Measurements from ENCODE around the gene LRCOL1.

The LRCOL1 gene

DNA sequence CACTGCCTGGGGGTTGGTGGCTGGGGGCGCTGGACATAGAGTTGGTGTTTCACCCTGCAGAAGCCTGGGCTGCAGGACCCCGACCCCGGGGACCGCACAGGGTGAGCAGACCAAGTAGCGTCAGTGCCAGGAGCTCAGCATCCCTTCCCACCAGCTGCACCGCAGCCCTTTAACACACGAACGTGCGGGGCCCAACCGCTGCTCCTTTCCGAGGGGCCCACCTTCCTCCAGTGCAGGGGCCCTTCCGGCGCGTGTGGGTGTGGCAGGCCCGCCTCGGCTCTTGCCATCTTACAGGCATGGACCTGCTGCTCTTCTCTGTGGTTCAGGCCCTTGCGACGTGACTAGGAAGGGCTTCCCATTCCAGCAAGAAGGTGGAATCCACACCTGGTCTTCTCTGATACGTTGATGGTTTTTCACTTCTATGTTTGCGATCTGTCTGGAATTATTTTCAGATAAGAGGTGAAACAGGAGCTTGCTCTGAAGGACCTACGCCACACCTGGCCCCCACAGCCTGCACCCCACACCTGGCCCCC is 47.8 kb downstream of the LRCOL1 start:
- TF ChIP-seq, protein P1, sequence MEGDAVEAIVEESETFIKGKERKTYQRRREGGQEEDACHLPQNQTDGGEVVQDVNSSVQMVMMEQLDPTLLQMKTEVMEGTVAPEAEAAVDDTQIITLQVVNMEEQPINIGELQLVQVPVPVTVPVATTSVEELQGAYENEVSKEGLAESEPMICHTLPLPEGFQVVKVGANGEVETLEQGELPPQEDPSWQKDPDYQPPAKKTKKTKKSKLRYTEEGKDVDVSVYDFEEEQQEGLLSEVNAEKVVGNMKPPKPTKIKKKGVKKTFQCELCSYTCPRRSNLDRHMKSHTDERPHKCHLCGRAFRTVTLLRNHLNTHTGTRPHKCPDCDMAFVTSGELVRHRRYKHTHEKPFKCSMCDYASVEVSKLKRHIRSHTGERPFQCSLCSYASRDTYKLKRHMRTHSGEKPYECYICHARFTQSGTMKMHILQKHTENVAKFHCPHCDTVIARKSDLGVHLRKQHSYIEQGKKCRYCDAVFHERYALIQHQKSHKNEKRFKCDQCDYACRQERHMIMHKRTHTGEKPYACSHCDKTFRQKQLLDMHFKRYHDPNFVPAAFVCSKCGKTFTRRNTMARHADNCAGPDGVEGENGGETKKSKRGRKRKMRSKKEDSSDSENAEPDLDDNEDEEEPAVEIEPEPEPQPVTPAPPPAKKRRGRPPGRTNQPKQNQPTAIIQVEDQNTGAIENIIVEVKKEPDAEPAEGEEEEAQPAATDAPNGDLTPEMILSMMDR (IDR thresholded peaks at IDR 0.05; ENCODE audit: borderline replicate concordance, insufficient read depth, low read depth, low read length) = no peak

DNA sequence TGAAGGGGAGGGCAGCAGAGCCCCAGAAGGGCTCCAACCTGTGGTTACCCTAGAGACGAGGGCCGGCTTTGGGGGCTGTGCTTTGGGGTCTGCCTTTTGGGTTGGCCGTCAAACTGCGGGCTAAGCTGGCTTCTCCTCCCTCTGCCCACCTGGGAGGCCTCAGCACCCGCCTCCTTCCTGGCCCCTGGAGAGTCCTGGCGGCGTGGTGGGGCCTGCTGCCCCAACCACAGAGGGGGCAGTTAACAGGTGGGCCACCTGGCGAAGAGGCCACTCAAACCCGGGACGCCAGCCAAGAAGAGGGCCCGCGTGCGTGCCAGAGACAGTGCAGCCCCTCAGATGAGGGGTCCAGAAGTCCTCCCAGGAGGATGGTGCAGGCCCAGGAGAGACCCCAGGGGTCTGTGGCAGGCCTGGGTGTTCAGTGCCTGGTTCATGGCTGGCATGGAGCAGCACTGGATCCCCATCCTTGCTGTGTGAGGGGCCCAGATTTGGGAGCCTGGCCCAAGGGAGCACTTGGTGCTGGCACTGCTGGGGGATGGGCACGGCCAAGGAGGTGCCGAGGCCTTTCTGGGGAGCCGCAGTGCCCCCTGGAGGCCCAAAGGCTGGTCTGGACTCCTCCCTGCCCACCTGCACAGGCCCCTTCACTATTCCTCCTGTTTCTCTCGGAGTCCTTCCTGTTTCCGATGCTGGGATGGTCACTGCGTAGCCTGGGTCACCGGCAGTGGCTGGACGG is 48.8 kb downstream of the LRCOL1 start:
- TF ChIP-seq, protein P1 (IDR thresholded peaks at IDR 0.05; ENCODE audit: borderline replicate concordance, insufficient read depth, low read depth, low read length) = peak; percentile 59; the same call in 1 of the 2 replicates
- H3K4me3 ChIP-seq (ENCODE audit: low read depth, low read length) = peak overlapping the region; percentile 86

More for the DNA sequence above, 47.8 kb downstream of the LRCOL1 start:
- no peak overlapping the region for H3K4me3 ChIP-seq (ENCODE audit: low read depth, low read length)

DNA sequence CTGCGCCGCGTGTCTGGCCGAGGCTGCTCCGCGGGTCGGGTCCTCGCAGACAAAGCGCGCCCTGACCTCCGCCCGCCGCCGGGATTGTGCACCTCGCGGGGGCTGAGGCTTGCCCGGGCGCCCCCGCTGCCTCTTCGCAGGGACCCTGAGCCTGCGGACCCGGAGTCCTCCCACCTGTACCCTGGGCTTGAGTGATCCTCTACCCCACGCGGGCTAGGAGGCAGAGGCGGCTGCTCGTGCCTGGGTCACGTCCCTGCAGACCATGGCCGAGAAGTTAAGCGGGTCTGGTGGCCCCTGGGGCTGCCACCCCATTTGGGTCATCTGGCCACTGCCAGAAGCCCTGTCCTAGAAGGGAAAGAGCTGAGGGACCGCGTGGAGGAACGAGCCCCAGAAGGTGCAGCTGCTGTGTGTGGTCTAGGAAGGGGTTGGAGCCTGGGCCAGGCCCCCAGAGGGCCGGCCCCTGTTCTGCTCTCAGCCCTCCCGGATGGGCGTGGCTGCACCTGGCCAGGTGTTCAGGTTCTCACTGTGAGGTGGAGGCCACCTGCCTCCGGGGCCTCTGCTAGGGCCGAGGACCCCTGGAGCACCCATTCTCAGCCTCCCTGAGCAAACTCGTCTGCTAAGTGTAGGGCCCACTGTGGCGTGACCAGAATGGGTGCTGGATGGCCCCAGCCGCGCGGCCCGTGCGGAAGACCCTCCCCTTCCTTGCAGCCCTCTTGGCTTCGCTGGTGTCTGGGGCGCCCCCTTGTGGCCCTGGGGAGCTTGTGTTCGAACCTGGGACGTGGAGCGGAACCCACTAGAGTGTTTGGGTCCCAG is 49.6 kb downstream of the LRCOL1 start:
- TF ChIP-seq, protein P1 (IDR thresholded peaks at IDR 0.05; ENCODE audit: borderline replicate concordance, insufficient read depth, low read depth, low read length) = peak; percentile 91
- peak overlapping the region; percentile 86 for H3K4me3 ChIP-seq (ENCODE audit: low read depth, low read length)

DNA sequence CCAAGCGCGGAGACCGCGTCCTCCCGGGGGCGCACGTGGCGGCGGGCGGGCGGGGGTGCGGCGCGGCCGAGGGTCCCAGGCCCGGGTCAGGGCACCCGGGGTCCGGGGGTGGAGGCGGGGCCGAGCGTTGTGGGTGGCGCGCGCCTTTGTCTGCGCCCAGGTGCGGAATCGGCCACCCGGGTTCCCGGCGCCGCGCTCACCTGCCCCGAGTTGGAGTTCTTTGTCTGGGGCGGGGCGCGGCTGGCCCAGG is 50.1 kb downstream of the LRCOL1 start:
- TF ChIP-seq, protein P1 (IDR thresholded peaks at IDR 0.05; ENCODE audit: borderline replicate concordance, insufficient read depth, low read depth, low read length) = no peak
- peak overlapping the region; percentile 86 for H3K4me3 ChIP-seq (ENCODE audit: low read depth, low read length)

DNA sequence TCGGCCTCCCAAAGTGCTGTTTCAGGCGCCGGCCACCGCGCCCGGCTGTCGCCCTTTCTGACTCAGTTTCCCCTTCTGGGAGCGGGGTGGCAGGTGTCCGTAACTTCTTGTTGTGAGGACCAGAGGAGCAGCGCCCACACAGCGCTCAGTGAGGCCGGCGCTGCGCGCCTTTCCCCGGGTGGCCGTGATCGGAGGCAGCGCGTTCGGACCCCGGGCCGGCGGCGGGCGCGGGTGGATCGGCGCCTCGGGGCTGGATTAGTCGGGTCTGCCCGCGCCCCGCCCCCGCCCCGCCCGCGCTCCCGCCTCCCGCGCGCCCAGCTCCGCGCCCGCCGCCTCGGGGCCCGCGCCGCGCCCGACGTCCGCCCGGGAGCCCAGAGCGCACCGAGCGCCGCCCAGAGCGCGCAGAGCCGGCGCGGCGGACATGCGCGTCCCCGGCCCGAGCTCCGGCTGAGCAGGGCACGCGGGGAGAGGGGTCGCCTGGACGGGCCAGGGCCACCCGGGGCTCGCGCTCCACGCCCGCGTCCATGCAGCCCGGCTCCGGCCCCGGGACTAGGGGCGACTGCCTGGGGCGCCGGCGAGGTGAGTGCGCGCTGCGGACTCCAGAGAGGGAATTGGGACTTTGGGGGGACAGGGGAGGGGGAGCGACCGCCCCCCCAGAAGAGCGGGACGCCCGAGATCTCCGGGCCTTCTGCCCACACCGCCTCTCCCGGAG is 50.6 kb downstream of the LRCOL1 start:
- TF ChIP-seq, protein P1 (IDR thresholded peaks at IDR 0.05; ENCODE audit: borderline replicate concordance, insufficient read depth, low read depth, low read length) = no peak
- peak overlapping the region; percentile 86 for H3K4me3 ChIP-seq (ENCODE audit: low read depth, low read length)

DNA sequence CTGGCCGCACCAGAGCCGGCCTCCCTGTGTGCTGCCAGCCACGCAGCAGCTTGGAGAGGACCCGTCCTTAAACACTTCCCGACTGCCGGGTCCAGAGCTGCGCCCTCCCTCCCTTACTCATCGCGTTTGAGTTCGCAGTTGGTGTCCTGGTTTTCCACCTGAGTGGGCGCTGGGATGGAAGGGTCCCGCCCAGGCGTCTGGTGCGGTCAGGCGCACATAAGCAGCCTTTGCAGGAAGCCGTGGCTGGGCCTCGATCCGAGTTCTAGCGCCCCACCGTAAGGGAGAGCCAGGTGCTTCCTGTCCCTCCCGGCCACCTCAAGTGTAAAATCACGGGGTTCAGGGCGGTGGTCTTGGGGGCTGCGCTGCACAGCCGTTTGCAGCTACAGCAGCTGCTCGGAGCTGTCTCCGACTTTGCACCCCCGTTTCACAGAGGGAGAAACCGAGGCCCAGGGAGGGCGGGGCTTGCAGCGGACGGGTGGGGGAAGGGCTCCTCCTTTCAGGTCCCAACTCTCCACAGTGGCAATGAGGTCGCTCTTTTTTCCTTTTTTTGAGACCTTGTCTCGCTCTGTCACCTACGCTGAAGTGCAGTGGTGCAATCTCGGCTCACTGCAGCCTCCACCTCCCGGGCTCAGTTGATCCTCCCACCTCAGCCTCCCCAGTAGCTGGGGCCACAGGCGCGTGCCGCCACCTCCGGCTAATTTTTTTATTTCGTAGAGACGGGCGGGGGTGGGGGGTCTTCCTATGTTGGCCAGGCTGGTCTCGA is 51.3 kb downstream of the LRCOL1 start:
- TF ChIP-seq, protein P1 (IDR thresholded peaks at IDR 0.05; ENCODE audit: borderline replicate concordance, insufficient read depth, low read depth, low read length) = no peak
- peak overlapping the region; percentile 65 for H3K4me3 ChIP-seq (ENCODE audit: low read depth, low read length)

All from GM12875 (cell line).